Measurements from ENCODE around the gene SMURF1. TPM values are rescaled to one million over a fixed set of nuclear protein-coding genes. Genes with fewer than 3 reads are reported as not detected.

SMURF1 gene
- total RNA-seq, 1 donor from 2014 or later, result 31.9 TPM

DNA sequence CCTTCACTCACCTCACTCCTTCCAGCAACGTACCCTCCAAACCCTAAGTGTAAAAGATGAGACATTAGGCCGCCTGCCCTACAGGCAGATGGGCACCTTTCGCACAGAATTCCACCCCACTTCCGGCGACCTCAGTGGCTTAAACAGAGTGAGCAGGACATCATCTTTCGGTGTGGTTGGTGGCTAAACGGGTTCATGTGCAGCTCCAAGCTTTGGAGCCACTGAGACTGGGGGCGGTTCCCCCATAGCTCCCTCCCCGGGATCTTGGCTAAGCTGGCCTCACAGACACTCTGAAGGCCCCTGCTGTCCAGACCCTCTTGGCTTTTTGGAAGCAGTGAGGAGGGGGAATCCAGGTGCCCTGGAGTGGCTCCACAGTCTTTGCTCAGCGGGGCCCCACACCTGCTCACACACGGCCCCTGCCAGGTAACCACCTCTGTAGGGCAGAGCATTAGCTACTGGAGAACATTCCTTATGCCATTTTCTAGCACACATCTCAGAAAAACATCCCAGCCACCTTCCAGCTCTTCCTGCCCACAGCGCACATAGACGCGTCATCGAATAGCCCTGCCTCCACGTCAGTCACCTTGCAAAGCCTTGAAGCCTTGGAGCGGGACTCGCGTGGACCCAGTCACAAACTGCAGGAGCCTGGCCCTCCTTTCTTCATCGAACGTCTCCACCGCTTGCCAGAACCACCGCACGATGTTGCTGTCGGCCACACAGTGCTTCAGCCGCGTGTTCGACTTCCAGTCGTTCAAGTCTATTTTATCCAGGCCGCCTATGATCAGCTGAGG is 108.8 kb downstream of the SMURF1 start:
- no peaks in the 10 kb centered on the region for H3K27me3 Mint-ChIP-seq
- H3K27ac Mint-ChIP-seq, result peak overlapping the region; percentile 39
- no peaks in the 10 kb centered on the region for H3K4me1 Mint-ChIP-seq (ENCODE audit: low read depth)
- no peak for DNase-seq (ENCODE audit: low spot score, unreplicated experiment)
- H3K9me3 Mint-ChIP-seq (ENCODE audit: low read depth), result no peaks in the 10 kb centered on the region
- TF ChIP-seq, protein P1, sequence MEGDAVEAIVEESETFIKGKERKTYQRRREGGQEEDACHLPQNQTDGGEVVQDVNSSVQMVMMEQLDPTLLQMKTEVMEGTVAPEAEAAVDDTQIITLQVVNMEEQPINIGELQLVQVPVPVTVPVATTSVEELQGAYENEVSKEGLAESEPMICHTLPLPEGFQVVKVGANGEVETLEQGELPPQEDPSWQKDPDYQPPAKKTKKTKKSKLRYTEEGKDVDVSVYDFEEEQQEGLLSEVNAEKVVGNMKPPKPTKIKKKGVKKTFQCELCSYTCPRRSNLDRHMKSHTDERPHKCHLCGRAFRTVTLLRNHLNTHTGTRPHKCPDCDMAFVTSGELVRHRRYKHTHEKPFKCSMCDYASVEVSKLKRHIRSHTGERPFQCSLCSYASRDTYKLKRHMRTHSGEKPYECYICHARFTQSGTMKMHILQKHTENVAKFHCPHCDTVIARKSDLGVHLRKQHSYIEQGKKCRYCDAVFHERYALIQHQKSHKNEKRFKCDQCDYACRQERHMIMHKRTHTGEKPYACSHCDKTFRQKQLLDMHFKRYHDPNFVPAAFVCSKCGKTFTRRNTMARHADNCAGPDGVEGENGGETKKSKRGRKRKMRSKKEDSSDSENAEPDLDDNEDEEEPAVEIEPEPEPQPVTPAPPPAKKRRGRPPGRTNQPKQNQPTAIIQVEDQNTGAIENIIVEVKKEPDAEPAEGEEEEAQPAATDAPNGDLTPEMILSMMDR (IDR thresholded peaks at IDR 0.05; ENCODE audit: unreplicated experiment), result no peak
- H3K4me3 Mint-ChIP-seq (ENCODE audit: low read depth), result no peak overlapping the region
- H3K36me3 Mint-ChIP-seq (ENCODE audit: insufficient read depth), result peaks cover 36% of the 10 kb centered on the region

DNA sequence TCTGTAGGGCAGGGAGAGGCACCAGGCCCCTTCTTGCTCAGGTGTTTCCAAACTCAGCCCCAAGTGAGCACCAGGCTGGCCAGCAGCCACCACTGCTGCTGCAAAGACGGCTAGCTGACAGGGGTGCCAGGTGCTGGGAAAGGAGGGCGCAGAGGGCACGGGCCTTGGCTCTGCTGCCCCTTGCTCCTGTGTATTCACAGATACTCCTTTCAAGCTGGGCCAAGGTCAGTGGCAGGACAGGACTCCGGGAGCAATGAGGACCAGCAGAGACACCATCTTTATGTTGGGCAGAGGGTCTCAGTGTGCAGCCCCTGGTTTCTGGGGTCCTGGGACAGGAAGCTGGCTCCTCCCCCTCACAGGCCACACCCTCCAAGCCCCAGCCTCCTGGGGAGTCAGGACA is 110.1 kb downstream of the SMURF1 start:
- Mint-ChIP-seq H3K4me3 (ENCODE audit: low read depth) (no peak overlapping the region), H3K9me3 (ENCODE audit: low read depth) (no peaks in the 10 kb centered on the region), H3K27ac (no peak overlapping the region), H3K36me3 (ENCODE audit: insufficient read depth) (peaks cover 38% of the 10 kb centered on the region), H3K4me1 (ENCODE audit: low read depth) (no peaks in the 10 kb centered on the region), H3K27me3 (no peaks in the 10 kb centered on the region)
- TF ChIP-seq, protein P1 (IDR thresholded peaks at IDR 0.05; ENCODE audit: unreplicated experiment), result no peak
- no peak for DNase-seq (ENCODE audit: low spot score, unreplicated experiment)

DNA sequence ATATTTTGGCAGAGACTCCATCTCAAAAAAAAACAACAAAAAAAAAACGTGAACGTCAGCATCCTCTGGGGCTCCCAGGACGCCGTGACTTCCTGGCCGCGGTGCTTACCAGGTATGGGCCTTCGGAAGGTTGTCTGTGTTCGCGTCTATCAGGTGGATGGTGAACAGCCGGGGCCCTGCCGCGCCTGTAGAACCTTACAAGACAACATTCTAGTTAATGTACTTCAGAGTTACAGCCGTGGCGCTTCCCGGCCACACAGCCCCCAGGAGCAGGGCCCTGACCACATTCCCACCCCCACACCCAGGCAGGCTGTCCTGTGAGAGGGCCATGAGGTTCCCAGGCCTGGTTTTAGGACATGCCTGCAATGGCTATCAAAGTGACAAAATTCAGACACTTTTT is 111.0 kb downstream of the SMURF1 start:
- no peak overlapping the region for H3K27ac Mint-ChIP-seq
- DNase-seq (ENCODE audit: low spot score, unreplicated experiment), result no peak
- H3K36me3 Mint-ChIP-seq (ENCODE audit: insufficient read depth), result peaks cover 37% of the 10 kb centered on the region
- H3K9me3 Mint-ChIP-seq (ENCODE audit: low read depth), result no peaks in the 10 kb centered on the region
- TF ChIP-seq, protein P1 (IDR thresholded peaks at IDR 0.05; ENCODE audit: unreplicated experiment), result no peak
- no peak overlapping the region for H3K4me3 Mint-ChIP-seq (ENCODE audit: low read depth)
- no peaks in the 10 kb centered on the region for H3K27me3 Mint-ChIP-seq
- H3K4me1 Mint-ChIP-seq (ENCODE audit: low read depth), result no peaks in the 10 kb centered on the region

DNA sequence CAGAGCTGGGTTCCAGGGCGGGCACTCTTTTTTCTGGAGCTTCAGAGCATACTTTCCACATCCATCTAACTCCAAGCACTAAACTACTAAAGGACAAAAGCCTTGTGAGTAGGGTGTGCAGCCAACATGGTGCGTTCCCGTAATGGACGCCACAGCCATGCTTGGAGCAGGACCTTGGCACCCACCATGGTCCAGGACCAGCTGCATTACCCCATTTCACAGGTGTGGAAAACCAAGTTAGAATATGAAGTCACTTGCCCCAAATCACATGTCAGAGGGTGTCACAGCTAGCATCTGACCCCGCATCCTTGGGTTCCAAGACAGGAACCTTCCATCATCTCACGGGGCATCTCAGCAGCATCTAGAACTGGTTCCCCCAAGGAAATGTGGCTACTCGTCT is 112.4 kb downstream of the SMURF1 start:
- Mint-ChIP-seq H3K27ac (no peak overlapping the region), H3K4me1 (ENCODE audit: low read depth) (no peaks in the 10 kb centered on the region), H3K36me3 (ENCODE audit: insufficient read depth) (peaks cover 33% of the 10 kb centered on the region), H3K9me3 (ENCODE audit: low read depth) (no peaks in the 10 kb centered on the region), H3K27me3 (no peaks in the 10 kb centered on the region), H3K4me3 (ENCODE audit: low read depth) (no peak overlapping the region)
- DNase-seq (ENCODE audit: low spot score, unreplicated experiment), result no peak
- TF ChIP-seq, protein P1 (IDR thresholded peaks at IDR 0.05; ENCODE audit: unreplicated experiment), result no peak

DNA sequence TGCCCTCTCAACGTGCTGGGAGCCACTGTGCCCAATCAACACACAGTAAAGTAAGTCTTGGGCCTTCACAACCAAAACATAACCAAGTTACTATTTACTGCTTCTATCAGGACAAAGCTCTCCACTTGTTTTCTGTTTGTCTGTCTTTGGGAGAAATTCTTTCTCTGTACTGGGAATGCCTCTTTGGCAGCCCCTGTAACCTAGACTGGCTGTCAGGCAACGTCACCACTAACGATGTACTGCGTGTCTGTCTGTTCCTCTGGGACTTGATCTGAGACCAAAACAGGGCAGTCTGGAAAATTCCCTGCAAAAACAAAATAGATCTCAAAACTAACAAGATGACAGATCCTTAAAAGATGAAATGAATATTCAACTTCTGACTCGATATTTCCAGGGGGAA is 113.0 kb downstream of the SMURF1 start:
- peak overlapping the region; percentile 60 for H3K27ac Mint-ChIP-seq

More for the DNA sequence above, 113.0 kb downstream of the SMURF1 start:
- TF ChIP-seq, protein P1 (IDR thresholded peaks at IDR 0.05; ENCODE audit: unreplicated experiment), result no peak
- Mint-ChIP-seq H3K27me3 (no peaks in the 10 kb centered on the region), H3K4me3 (ENCODE audit: low read depth) (no peak overlapping the region), H3K36me3 (ENCODE audit: insufficient read depth) (peaks cover 34% of the 10 kb centered on the region), H3K9me3 (ENCODE audit: low read depth) (no peaks in the 10 kb centered on the region), H3K4me1 (ENCODE audit: low read depth) (no peaks in the 10 kb centered on the region)
- no peak for DNase-seq (ENCODE audit: low spot score, unreplicated experiment)

Data from progenitor cell of endocrine pancreas (in vitro differentiated cells).